HepG2 (cell line): ENCODE measurements around the gene FAM174C. TPM values are rescaled to one million over a fixed set of nuclear protein-coding genes. Genes with fewer than 3 reads are reported as not detected.

Experiments
- AFF4 ChIP-seq: sonication (generic); formaldehyde crosslinking; IDR thresholded peaks from 2 replicates; pipeline ENCODE4 v1.4.0; 2020; ENCODE audit warnings: missing genetic modification reagents
- CHD2 ChIP-seq: IDR thresholded peaks from 2 replicates; pipeline ENCODE4 v1.6.1; 2011; ENCODE audit warnings: low read depth, low read length, improper control_type of control experiment
- GATAD1 ChIP-seq: IDR thresholded peaks from 2 replicates; pipeline ENCODE4 v1.6.1; 2016; ENCODE audit warnings: missing genetic modification reagents, missing compliant biosample characterization
- HNF4G ChIP-seq, 2 experiments: sonication (generic) in 1 of 2; formaldehyde crosslinking in 1 of 2; IDR thresholded peaks; 2 replicates each; pipeline versions ENCODE4 v1.4.0 to v1.6.1; 2011 to 2020; ENCODE audit warnings: borderline replicate concordance in 2 of 2, low read depth in 2 of 2, mild to moderate bottlenecking in 2 of 2, low read length in 1 of 2, missing genetic modification reagents in 1 of 2, moderate library complexity in 1 of 2
- KLF11 ChIP-seq: IDR thresholded peaks from 2 replicates; pipeline ENCODE4 v1.6.1; 2016; ENCODE audit warnings: missing compliant biosample characterization
- MEF2D ChIP-seq: sonication (generic); formaldehyde crosslinking; IDR thresholded peaks from 2 replicates; pipeline ENCODE4 v1.5.1; 2020; ENCODE audit warnings: mild to moderate bottlenecking, missing genetic modification reagents
- MYC ChIP-seq: sonication (generic); formaldehyde crosslinking; IDR thresholded peaks from 2 replicates; pipeline ENCODE4 v1.9.0; 2021; ENCODE audit warnings: missing genetic modification reagents, borderline replicate concordance
- NCOA5 ChIP-seq: sonication (generic); formaldehyde crosslinking; IDR thresholded peaks from 2 replicates; pipeline ENCODE4 v1.4.0; 2020; ENCODE audit warnings: missing genetic modification reagents
- RBAK ChIP-seq: sonication (generic); formaldehyde crosslinking; IDR thresholded peaks from 2 replicates; pipeline ENCODE4 v1.5.1; 2020; ENCODE audit warnings: mild to moderate bottlenecking, missing genetic modification reagents
- RBFOX2 ChIP-seq: fragments of 200-400 bp; formaldehyde crosslinking; IDR thresholded peaks from 2 replicates; pipeline ENCODE4 v1.6.1; 2017; ENCODE audit warnings: low read depth, mild to moderate bottlenecking, low read length
- SMAD3 ChIP-seq: sonication (generic); formaldehyde crosslinking; IDR thresholded peaks from 2 replicates; pipeline ENCODE4 v1.4.0; 2020; ENCODE audit warnings: missing genetic modification reagents
- U2AF2 ChIP-seq: fragments of 200-400 bp; formaldehyde crosslinking; IDR thresholded peaks from 2 replicates; pipeline ENCODE4 v1.6.1; 2017; ENCODE audit warnings: low read depth, mild to moderate bottlenecking, low read length
- ZBTB26 ChIP-seq: IDR thresholded peaks from 2 replicates; pipeline ENCODE4 v1.6.1; 2016; ENCODE audit warnings: missing compliant biosample characterization, missing genetic modification reagents, borderline replicate concordance
- ZBTB8A ChIP-seq: sonication (generic); formaldehyde crosslinking; IDR thresholded peaks from 2 replicates; pipeline ENCODE4 v1.4.0; 2020; ENCODE audit warnings: mild to moderate bottlenecking, low read depth, missing genetic modification reagents, borderline replicate concordance
- ZFP82 ChIP-seq: sonication (generic); formaldehyde crosslinking; IDR thresholded peaks from 2 replicates; pipeline ENCODE4 v1.5.1; 2020; ENCODE audit warnings: mild to moderate bottlenecking, missing genetic modification reagents, borderline replicate concordance
- ZFY ChIP-seq: sonication (generic); formaldehyde crosslinking; IDR thresholded peaks from 2 replicates; pipeline ENCODE4 v1.4.0; 2020; ENCODE audit warnings: missing genetic modification reagents
- ZKSCAN8 ChIP-seq: IDR thresholded peaks from 2 replicates; pipeline ENCODE4 v1.6.1; 2016; ENCODE audit warnings: borderline replicate concordance, missing genetic modification reagents, missing compliant biosample characterization
- polyA plus RNA-seq, 8 experiments: library from polyadenylated mRNA; depleted of rRNA in 3 of 8; stranded (reverse) in 7 of 8; unstranded in 1 of 8; fragments of >200 nt; fragmentation: Illumina TruSeq in 4 of 8; extraction: Trizol in 4 of 8; gene quantifications; 2 replicates each; pipeline versions ENCODE4 v1.2.1 to v1.2.3, GENCODE V29; 2011 to 2016; ENCODE audit warnings: low read depth in 4 of 8, missing spikeins in 1 of 8, mixed read lengths in 1 of 8; ENCODE audit not compliant: insufficient read depth in 1 of 8
- total RNA-seq, 5 experiments: library from RNA; depleted of rRNA; stranded (reverse); fragments of >200 nt; fragmentation: Illumina TruSeq; extraction: Trizol; gene quantifications; 2 replicates each; pipeline ENCODE4 v1.2.3, GENCODE V29; 2016; ENCODE audit warnings: low read depth in 1 of 5

The FAM174C gene
- total and polyA plus RNA-seq, 2 of the 13 experiments (the other 11 are each of a cell fraction or from before 2014, with no cell fraction given), result 19.5 to 31.3 TPM

GRCh38 chr19:1284293-1284978 is 9.1 kb downstream of the FAM174C start (continued):
- no peak for TF ChIP-seq NCOA5 (CRISPR knock-in tag)
- TF ChIP-seq CHD2, result no peak
- TF ChIP-seq MYC (CRISPR knock-in tag), result peak; percentile 75; the same call in 1 of the 2 replicates
- peak; percentile 53 for TF ChIP-seq RBFOX2
- peak; percentile 47; the same call in 1 of the 2 replicates for TF ChIP-seq GATAD1
- 0 out of 2 replicates have a peak, but pooled peaks have one; percentile 25 for TF ChIP-seq MEF2D (CRISPR knock-in tag)
- peak; percentile 21; the same call in 1 of the 2 replicates for TF ChIP-seq ZFY (CRISPR knock-in tag)
- no peak for TF ChIP-seq U2AF2
- TF ChIP-seq ZBTB26 (CRISPR knock-in tag), result peak; percentile 80; the same call in 1 of the 2 replicates
- TF ChIP-seq ZFP82, result no peak
- no peak for TF ChIP-seq ZBTB8A
- no peak for TF ChIP-seq KLF11 (CRISPR knock-in tag)
- no peak for TF ChIP-seq RBAK (CRISPR knock-in tag)
- no peak for TF ChIP-seq AFF4 (CRISPR knock-in tag)
- TF ChIP-seq HNF4G (IDR thresholded peaks at IDR 0.05; ENCODE audit: borderline replicate concordance, low read depth, low read length), result 0 out of 2 replicates have a peak, but pooled peaks have one; percentile 35
- peak; percentile 64; the same call in 1 of the 2 replicates for TF ChIP-seq HNF4G (CRISPR knock-in tag; IDR thresholded peaks at IDR 0.05; ENCODE audit: borderline replicate concordance, low read depth)
- peak; percentile 16; the same call in 1 of the 2 replicates for TF ChIP-seq ZKSCAN8 (CRISPR knock-in tag)
- no peak for TF ChIP-seq SMAD3 (CRISPR knock-in tag)
